Parathyroid adenoma (tissue), 2 donors: ENCODE results near the gene MGAM2.

ENCODE experiments used
- H2AFZ ChIP-seq: fragments of 300-600 bp; sonication (generic); one replicate; pipeline ENCODE4 v1.7.0; 2017; ENCODE audit warnings: antibody characterized with exemption, mild to moderate bottlenecking
- H3K27ac ChIP-seq: fragments of 300-600 bp; sonication (generic); one replicate; pipeline ENCODE4 v1.7.0; 2017
- H3K27me3 ChIP-seq: fragments of 300-600 bp; sonication (generic); one replicate; pipeline ENCODE4 v1.7.0; 2017; ENCODE audit warnings: low read length; ENCODE audit not compliant: control insufficient read depth, insufficient read depth
- H3K36me3 ChIP-seq: fragments of 300-600 bp; sonication (generic); one replicate; pipeline ENCODE4 v1.7.0; 2017; ENCODE audit warnings: low read length; ENCODE audit not compliant: control insufficient read depth, insufficient read depth
- H3K4me1 ChIP-seq: fragments of 300-600 bp; sonication (generic); one replicate; pipeline ENCODE4 v1.7.0; 2017; ENCODE audit warnings: control low read depth
- H3K4me2 ChIP-seq: fragments of 300-600 bp; sonication (generic); one replicate; pipeline ENCODE4 v1.7.0; 2017; ENCODE audit warnings: low read length
- H3K4me3 ChIP-seq: fragments of 300-600 bp; sonication (generic); one replicate; pipeline ENCODE4 v1.7.0; 2017; ENCODE audit warnings: low read depth, low read length
- H3K79me2 ChIP-seq: fragments of 300-600 bp; sonication (generic); one replicate; pipeline ENCODE4 v1.7.0; 2017; ENCODE audit warnings: control low read depth
- H3K9ac ChIP-seq: fragments of 300-600 bp; sonication (generic); one replicate; pipeline ENCODE4 v1.7.0; 2017; ENCODE audit warnings: mild to moderate bottlenecking
- H3K9me3 ChIP-seq: fragments of 300-600 bp; sonication (generic); one replicate; pipeline ENCODE4 v1.7.0; 2017; ENCODE audit warnings: low read length; ENCODE audit not compliant: control insufficient read depth
- CTCF ChIP-seq: fragments of 300-600 bp; sonication (generic); IDR thresholded peaks from one replicate; pipeline ENCODE4 v1.7.0; 2017; ENCODE audit warnings: antibody characterized with exemption, mild to moderate bottlenecking
- donor health status: primary hyperparathyroidism.

The MGAM2 gene

DNA sequence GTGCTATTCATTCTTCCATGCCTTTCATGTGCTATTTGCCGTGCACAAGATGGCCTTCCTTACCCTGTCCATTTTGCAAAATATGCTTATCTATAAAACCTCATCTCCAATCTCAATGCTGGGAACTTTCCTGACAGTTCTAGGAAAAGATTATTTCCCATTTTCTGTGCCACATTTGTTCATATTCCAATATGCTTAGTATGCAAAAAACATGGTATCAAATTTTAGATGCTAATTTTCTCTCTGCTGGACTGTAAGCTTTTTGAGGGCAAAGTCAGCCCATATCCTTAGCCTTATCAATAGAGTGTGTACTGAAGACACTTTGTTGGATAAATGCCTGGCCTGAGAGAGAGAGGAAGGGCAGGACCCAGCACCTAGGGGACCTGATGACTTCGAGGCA lies 39.4 kb downstream of the MGAM2 start:
- H3K4me1 ChIP-seq: no peaks in the 10 kb centered on the region
- no peak overlapping the region for H3K4me3 ChIP-seq
- H2AFZ ChIP-seq: no peak overlapping the region
- no peaks in the 10 kb centered on the region for H3K79me2 ChIP-seq
- H3K36me3 ChIP-seq: no peaks in the 10 kb centered on the region
- H3K9ac ChIP-seq: no peak overlapping the region
- no peak for TF ChIP-seq CTCF
- no peaks in the 10 kb centered on the region for H3K9me3 ChIP-seq
- no peak overlapping the region for H3K4me2 ChIP-seq
- H3K27ac ChIP-seq: no peak overlapping the region
- H3K27me3 ChIP-seq: no peaks in the 10 kb centered on the region

GRCh38 chr7:142152076-142152475 lies 40.6 kb downstream of the MGAM2 start:
- H3K27ac ChIP-seq: no peak overlapping the region
- no peaks in the 10 kb centered on the region for H3K27me3 ChIP-seq
- H2AFZ ChIP-seq: no peak overlapping the region
- no peaks in the 10 kb centered on the region for H3K9me3 ChIP-seq
- H3K4me1 ChIP-seq: no peaks in the 10 kb centered on the region
- H3K4me2 ChIP-seq: no peak overlapping the region
- TF ChIP-seq CTCF: no peak
- no peaks in the 10 kb centered on the region for H3K36me3 ChIP-seq
- H3K4me3 ChIP-seq: no peak overlapping the region
- no peak overlapping the region for H3K9ac ChIP-seq
- H3K79me2 ChIP-seq: no peaks in the 10 kb centered on the region

DNA sequence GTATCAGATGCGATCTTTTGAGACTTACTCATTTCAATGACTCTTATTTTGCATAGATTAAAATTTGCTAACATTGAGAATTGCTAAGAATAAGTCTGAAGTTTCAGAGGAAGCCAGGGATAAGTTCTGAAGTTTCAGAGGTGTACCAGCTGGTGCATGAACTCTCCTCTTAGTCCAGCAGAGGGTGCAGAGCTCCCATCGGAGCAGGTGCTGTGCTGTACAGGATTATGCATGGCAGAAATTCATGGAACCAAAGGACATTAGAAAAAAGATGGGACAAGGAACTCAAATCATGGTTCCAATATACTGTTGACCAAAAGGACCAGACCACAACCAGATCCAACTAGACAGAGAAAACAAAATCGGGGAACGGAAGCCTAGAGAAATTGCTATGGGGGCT lies 41.9 kb downstream of the MGAM2 start:
- Histone ChIP-seq H3K9ac (no peak overlapping the region), H3K4me2 (no peak overlapping the region), H3K9me3 (no peaks in the 10 kb centered on the region), H3K27ac (no peak overlapping the region), H3K4me1 (no peaks in the 10 kb centered on the region), H3K27me3 (no peaks in the 10 kb centered on the region), H3K79me2 (no peaks in the 10 kb centered on the region), H3K4me3 (no peak overlapping the region), H3K36me3 (no peaks in the 10 kb centered on the region), H2AFZ (no peak overlapping the region)
- peak; percentile 56 for TF ChIP-seq CTCF

DNA sequence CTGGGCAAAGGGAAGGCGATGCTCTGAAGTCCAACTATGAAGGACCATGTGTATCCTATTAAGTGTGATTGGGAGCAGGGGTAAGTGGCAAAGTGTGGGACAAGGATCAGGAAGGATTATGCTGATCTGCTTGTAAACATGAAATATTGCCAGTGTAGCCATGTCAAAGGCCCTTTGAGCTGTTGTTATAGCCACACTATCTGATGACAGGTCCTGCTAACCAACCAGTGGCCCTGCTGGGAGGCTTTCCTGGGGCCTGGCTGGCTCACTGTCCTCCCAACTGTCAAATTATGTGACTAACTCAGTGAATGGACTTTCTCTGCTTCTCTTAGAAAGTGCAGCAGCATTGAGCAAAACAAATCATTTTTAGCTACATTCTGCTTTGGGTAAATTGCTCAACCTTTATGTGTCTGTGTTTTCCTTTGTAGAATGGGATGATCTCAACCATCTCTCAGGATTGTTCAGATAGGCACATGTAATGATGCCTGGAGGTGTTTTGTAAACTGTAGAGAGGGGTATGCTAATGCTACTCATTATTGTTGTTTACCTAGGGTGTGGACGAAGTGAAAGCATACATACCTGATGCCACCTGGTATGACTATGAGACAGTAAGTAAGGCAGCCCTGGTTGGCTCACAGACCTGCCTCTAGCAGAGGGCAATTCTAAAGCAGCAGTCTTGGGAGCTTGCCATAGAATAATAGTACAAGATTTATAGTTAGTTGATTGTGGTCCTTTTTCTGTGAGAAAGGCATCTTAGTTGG lies 47.4 kb downstream of the MGAM2 start:
- Histone ChIP-seq H3K4me2 (no peak overlapping the region), H3K27me3 (no peaks in the 10 kb centered on the region), H3K27ac (no peak overlapping the region), H3K4me3 (no peak overlapping the region), H3K9ac (no peak overlapping the region), H3K36me3 (no peaks in the 10 kb centered on the region), H2AFZ (no peak overlapping the region), H3K79me2 (no peaks in the 10 kb centered on the region), H3K4me1 (no peaks in the 10 kb centered on the region), H3K9me3 (no peaks in the 10 kb centered on the region)
- TF ChIP-seq CTCF: no peak

DNA sequence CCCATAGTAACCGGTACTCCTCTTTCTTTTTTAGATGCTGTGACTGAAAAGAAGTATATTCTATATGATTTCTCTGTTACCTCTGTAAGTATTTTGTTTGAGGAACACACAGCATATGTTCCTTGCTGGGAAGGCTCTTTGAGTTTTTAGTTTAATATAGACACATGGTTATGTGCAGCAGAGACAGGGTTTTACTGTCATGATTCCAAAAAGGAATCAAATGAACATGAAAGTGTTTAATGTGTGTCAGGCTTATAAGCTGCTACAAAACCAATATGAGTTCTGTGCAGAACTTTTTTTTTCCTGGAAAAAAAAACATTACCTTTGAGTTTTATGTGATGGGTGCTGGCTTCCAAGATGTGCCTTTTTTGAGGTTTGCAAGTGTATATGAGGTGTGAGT lies 50.4 kb downstream of the MGAM2 start:
- Histone ChIP-seq H2AFZ (no peak overlapping the region), H3K27ac (no peak overlapping the region), H3K4me3 (no peak overlapping the region), H3K27me3 (no peaks in the 10 kb centered on the region), H3K4me2 (no peak overlapping the region), H3K79me2 (no peaks in the 10 kb centered on the region), H3K9ac (no peak overlapping the region), H3K9me3 (no peaks in the 10 kb centered on the region), H3K36me3 (no peaks in the 10 kb centered on the region), H3K4me1 (no peaks in the 10 kb centered on the region)
- TF ChIP-seq CTCF: no peak
